ENCODE measurements around the gene ZNF500. TPM values are rescaled to one million over a fixed set of nuclear protein-coding genes. Genes with fewer than 3 reads are reported as not detected.

Gene ZNF500
- total and polyA plus RNA-seq, 2 of the 4 experiments (the other 2 are of a cell fraction), result 4.5 to 5.9 TPM

DNA sequence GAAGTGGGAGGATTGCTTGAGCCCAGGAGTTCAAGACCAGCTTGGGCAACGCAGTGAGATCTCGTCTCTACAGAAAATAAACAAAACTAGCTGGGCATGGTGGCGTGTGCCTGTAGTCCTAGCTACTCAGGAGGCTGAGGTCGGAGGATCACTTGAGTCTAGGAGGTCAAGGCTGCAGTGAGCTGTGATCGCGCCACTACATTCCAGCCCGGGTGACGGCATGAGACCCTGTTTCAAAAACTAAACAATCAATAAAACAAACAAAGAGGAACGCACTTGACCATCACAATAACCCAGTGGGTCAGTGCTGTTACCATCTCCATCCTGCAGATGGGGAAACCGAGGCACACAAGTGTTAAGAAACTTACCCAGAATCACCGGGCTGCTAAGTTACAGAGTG is 13.7 kb downstream of the ZNF500 start:
- ChIA-PET CTCF (no interaction called here), POLR2A (ENCODE audit: unreplicated experiment) (no interaction called here)
- no peak overlapping the region for H3K27ac ChIP-seq (ENCODE audit: insufficient read depth, low read length)
- no peak overlapping the region for H2BK20ac ChIP-seq (ENCODE audit: low read depth, low read length)
- peaks cover 52% of the 10 kb centered on the region for H3K36me3 ChIP-seq (ENCODE audit: control insufficient read depth, insufficient read depth, low read length)
- no peak for DNase-seq
- H3K4me3 ChIP-seq (ENCODE audit: insufficient read depth, low read depth, low read length), result no peak overlapping the region
- H3K4me1 ChIP-seq (ENCODE audit: control insufficient read depth, insufficient read depth, low read length), result no peaks in the 10 kb centered on the region
- no peak overlapping the region for H3K23ac ChIP-seq (ENCODE audit: low read depth, low read length)
- TF ChIP-seq SMC3 (IDR thresholded peaks at IDR 0.05; ENCODE audit: low read depth, low read length) (no peak), RFX5 (IDR thresholded peaks at IDR 0.05; ENCODE audit: low read depth, low read length) (no peak), BHLHE40 (IDR thresholded peaks at IDR 0.05; ENCODE audit: low read depth, low read length) (no peak), MAFK (IDR thresholded peaks at IDR 0.05; ENCODE audit: low read depth, low read length) (no peak), RCOR1 (IDR thresholded peaks at IDR 0.05; ENCODE audit: insufficient replicate concordance, low read length) (no peak), MAZ (IDR thresholded peaks at IDR 0.05; ENCODE audit: borderline replicate concordance, low read depth, low read length) (no peak), POLR2A (IDR thresholded peaks at IDR 0.05; ENCODE audit: low read depth, low read length) (no peak), NFE2L2 (IDR thresholded peaks at IDR 0.05; ENCODE audit: low read depth, low read length) (no peak), CHD1 (IDR thresholded peaks at IDR 0.05; ENCODE audit: low read depth, low read length) (no peak), CEBPB (IDR thresholded peaks at IDR 0.05; ENCODE audit: low read depth, low read length) (no peak), FOS (IDR thresholded peaks at IDR 0.05; ENCODE audit: low read depth, low read length) (no peak)
- TF ChIP-seq, protein P1, sequence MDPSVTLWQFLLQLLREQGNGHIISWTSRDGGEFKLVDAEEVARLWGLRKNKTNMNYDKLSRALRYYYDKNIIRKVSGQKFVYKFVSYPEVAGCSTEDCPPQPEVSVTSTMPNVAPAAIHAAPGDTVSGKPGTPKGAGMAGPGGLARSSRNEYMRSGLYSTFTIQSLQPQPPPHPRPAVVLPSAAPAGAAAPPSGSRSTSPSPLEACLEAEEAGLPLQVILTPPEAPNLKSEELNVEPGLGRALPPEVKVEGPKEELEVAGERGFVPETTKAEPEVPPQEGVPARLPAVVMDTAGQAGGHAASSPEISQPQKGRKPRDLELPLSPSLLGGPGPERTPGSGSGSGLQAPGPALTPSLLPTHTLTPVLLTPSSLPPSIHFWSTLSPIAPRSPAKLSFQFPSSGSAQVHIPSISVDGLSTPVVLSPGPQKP (IDR thresholded peaks at IDR 0.05; ENCODE audit: borderline replicate concordance, low read depth, low read length), result no peak
- TF ChIP-seq, protein P2, sequence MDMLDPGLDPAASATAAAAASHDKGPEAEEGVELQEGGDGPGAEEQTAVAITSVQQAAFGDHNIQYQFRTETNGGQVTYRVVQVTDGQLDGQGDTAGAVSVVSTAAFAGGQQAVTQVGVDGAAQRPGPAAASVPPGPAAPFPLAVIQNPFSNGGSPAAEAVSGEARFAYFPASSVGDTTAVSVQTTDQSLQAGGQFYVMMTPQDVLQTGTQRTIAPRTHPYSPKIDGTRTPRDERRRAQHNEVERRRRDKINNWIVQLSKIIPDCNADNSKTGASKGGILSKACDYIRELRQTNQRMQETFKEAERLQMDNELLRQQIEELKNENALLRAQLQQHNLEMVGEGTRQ (IDR thresholded peaks at IDR 0.05; ENCODE audit: low read depth, low read length), result no peak
- no peak overlapping the region for H4K91ac ChIP-seq (ENCODE audit: insufficient read depth, low read depth, low read length)
- H2BK15ac ChIP-seq (ENCODE audit: low read depth, low read length), result no peak overlapping the region
- H2BK120ac ChIP-seq (ENCODE audit: low read depth, low read length), result no peak overlapping the region
- H2AK5ac ChIP-seq (ENCODE audit: low read depth, low read length), result no peak overlapping the region
- no peak overlapping the region for H3K4me2 ChIP-seq (ENCODE audit: low read depth, low read length)
- no peak overlapping the region for H3K4ac ChIP-seq (ENCODE audit: low read depth, low read length)
- peaks cover 4% of the 10 kb centered on the region for H3K9me3 ChIP-seq (ENCODE audit: control insufficient read depth, insufficient read depth, low read length)
- intact Hi-C loops (cut with micrococcal nuclease), result no loop called here
- no peak overlapping the region for H4K5ac ChIP-seq (ENCODE audit: low read depth, low read length)
- H2AK9ac ChIP-seq (replicated peaks; ENCODE audit: low read depth, low read length, poor library complexity), result no peak overlapping the region
- H3K9ac ChIP-seq (ENCODE audit: low read depth, low read length), result no peak overlapping the region
- BruUV-seq (replicated peaks), result no TSS peak
- H3K18ac ChIP-seq (ENCODE audit: low read depth, low read length), result no peak overlapping the region
- H4K8ac ChIP-seq (ENCODE audit: low read depth in 2 of 2, low read length in 2 of 2), result no peak overlapping the region
- no peak overlapping the region for H3K14ac ChIP-seq (replicated peaks; ENCODE audit: low read depth, low read length)
- no peaks in the 10 kb centered on the region for H3K27me3 ChIP-seq (ENCODE audit: control insufficient read depth, insufficient read depth, low read length)
- no peak overlapping the region for H2AFZ ChIP-seq (replicated peaks; ENCODE audit: low read length, poor library complexity)
- H3K56ac ChIP-seq (ENCODE audit: extremely low read depth, insufficient read depth, low read length), result no peak overlapping the region
- no peak for ATAC-seq (ENCODE audit: low read depth)
- no peaks in the 10 kb centered on the region for H3K9me1 ChIP-seq (ENCODE audit: insufficient read depth, low read length)
- 93% methylated on average over 3 of the region's 11 CpGs; no CpG with 5 or more reads in 1 of the 2 experiments for WGBS, 2 experiments (ENCODE audit: extremely low coverage in 2 of 2, insufficient read length in 1 of 2)
- dilution Hi-C loops (cut with HindIII; ENCODE audit: low sequenced_read_pairs, unreplicated experiment), result no loop called here
- in situ Hi-C loops (cut with MboI; ENCODE audit: low sequenced_read_pairs), result no loop called here
- peaks cover 6 to 9% of the 10 kb centered on the region in 2 experiments; a peak in 3 of 4 replicates for H3K79me1 ChIP-seq (ENCODE audit: low read depth in 1 of 2, low read length in 2 of 2)
- no peak overlapping the region for H2BK5ac ChIP-seq (ENCODE audit: low read depth, low read length, poor library complexity, severe bottlenecking)
- H4K20me1 ChIP-seq (ENCODE audit: insufficient read depth, low read length), result peaks cover 5% of the 10 kb centered on the region; the same call in 1 of the 2 replicates
